T-cell (primary cell): Measurements from ENCODE around the gene AMER2. TPM values are rescaled to one million over a fixed set of nuclear protein-coding genes. Genes with fewer than 3 reads are reported as not detected.

Experiments
- ATAC-seq, 4 experiments: fragments of 200-7000 bp in 3 of 4; fragments of 150-1000 bp in 1 of 4; cut with Tn5 transposase; replicated peaks in 1 of 4; 1 replicate in 3 of 4; 2 replicates in 1 of 4; pipeline ENCODE4 v1.10.0; 2021; ENCODE audit warnings: moderate library complexity in 3 of 4, mild to moderate bottlenecking in 2 of 4, moderate number of reproducible peaks in 1 of 4
- CTCF ChIA-PET, 2 donors: fragments of 300-600 bp; sonication (Branson Sonifier 250); formaldehyde crosslinking; loops; one replicate each; lab custom pipeline; 2022; ENCODE audit warnings: antibody characterized with exemption in 2 of 2; lab: Charles Lee
- POLR2A ChIA-PET, 2 donors: fragments of 300-600 bp; sonication (Branson Sonifier 250); formaldehyde crosslinking; loops; one replicate each; lab custom pipeline; 2022; ENCODE audit warnings: antibody characterized with exemption in 2 of 2; lab: Charles Lee
- DNase-seq, 35 experiments: peaks; one replicate each; pipeline versions ENCODE4 v3.0.0 to v3.0.0-alpha.2; 2013 to 2023
- H3K27ac ChIP-seq: one replicate; pipeline ENCODE4 v1.5.1; 2013; ENCODE audit warnings: low read length
- H3K27me3 ChIP-seq, 2 experiments: replicated peaks in 1 of 2; 1 replicate in 1 of 2; 2 replicates in 1 of 2; pipeline versions ENCODE4 v1.6.1 to v1.7.0; 2013; ENCODE audit warnings: low read length in 1 of 2, mixed read lengths in 1 of 2; ENCODE audit not compliant: control insufficient read depth in 2 of 2, insufficient read depth in 2 of 2; ENCODE audit errors: extremely low read depth in 1 of 2
- H3K36me3 ChIP-seq, 2 donors: 1 replicate in 1 of 2; 2 replicates in 1 of 2; pipeline versions ENCODE4 v1.6.1 to v1.7.0; 2013; ENCODE audit warnings: low read length in 1 of 2; ENCODE audit not compliant: control insufficient read depth in 2 of 2, insufficient read depth in 1 of 2; ENCODE audit errors: extremely low read depth in 1 of 2
- H3K4me1 ChIP-seq, 2 experiments: 1 replicate in 1 of 2; 2 replicates in 1 of 2; pipeline versions ENCODE4 v1.6.1 to v1.7.0; 2013; ENCODE audit warnings: low read length in 2 of 2, mixed read lengths in 1 of 2; ENCODE audit not compliant: insufficient read depth in 2 of 2, control insufficient read depth in 1 of 2; ENCODE audit errors: extremely low read depth in 1 of 2
- H3K4me3 ChIP-seq, 2 donors: 1 replicate in 1 of 2; 2 replicates in 1 of 2; pipeline versions ENCODE4 v1.5.1 to v1.7.0; 2013; ENCODE audit warnings: mild to moderate bottlenecking in 2 of 2, low read length in 1 of 2, moderate library complexity in 1 of 2; ENCODE audit not compliant: control insufficient read depth in 1 of 2; ENCODE audit errors: extremely low read depth in 1 of 2
- H3K9me3 ChIP-seq: 2 replicates; pipeline ENCODE4 v1.7.0; 2013
- H3K27ac Mint-ChIP-seq, 2 donors: one replicate each; pipeline ENCODE4 v1.8.0; 2020 to 2021; ENCODE audit warnings: mild to moderate bottlenecking in 2 of 2, mixed read lengths in 2 of 2
- H3K27me3 Mint-ChIP-seq, 2 donors: one replicate each; pipeline ENCODE4 v1.8.0; 2021 to 2022; ENCODE audit warnings: mixed read lengths in 2 of 2
- H3K36me3 Mint-ChIP-seq: one replicate; pipeline ENCODE4 v1.8.0; 2021; ENCODE audit warnings: mixed read lengths
- H3K4me1 Mint-ChIP-seq, 3 donors: one replicate each; pipeline ENCODE4 v1.8.0; 2020 to 2022; ENCODE audit warnings: mixed read lengths in 3 of 3, mild to moderate bottlenecking in 1 of 3
- H3K4me3 Mint-ChIP-seq, 3 donors: one replicate each; pipeline ENCODE4 v1.8.0; 2020 to 2022; ENCODE audit warnings: mild to moderate bottlenecking in 3 of 3, mixed read lengths in 3 of 3, moderate library complexity in 3 of 3
- H3K9me3 Mint-ChIP-seq, 3 donors: one replicate each; pipeline ENCODE4 v1.8.0; 2020 to 2022; ENCODE audit warnings: mixed read lengths in 3 of 3
- WGBS: methylation state at CpG from one replicate; pipeline ENCODE4 v1.1.5; 2013; ENCODE audit warnings: missing lambda C conversion rate; ENCODE audit not compliant: insufficient coverage; 5-methylcytosine and 5-hydroxymethylcytosine counted together
- total RNA-seq, 35 experiments: library from RNA in 6 of 35; stranded (reverse) in 6 of 35; fragments of 120-200 nt in 1 of 35; gene quantifications; one replicate each; pipeline versions ENCODE4 v1.2.1 to v1.2.4 and lab custom pipeline; 2013 to 2026

Gene AMER2
- total RNA-seq, 5 donors from 2014 or later (not counting 1 experiment from before 2014, with no cell fraction given), result 0.03 TPM; not detected in 4

GRCh38 chr13:25179011-25179410 is 6.9 kb upstream of the AMER2 start:
- peaks cover 2 to 50% of the 10 kb centered on the region in 2 experiments for H3K27me3 ChIP-seq
- H3K4me1 Mint-ChIP-seq, result peaks cover 0 to 2% (median 0%) of the 10 kb centered on the region in 3 donors
- H3K36me3 ChIP-seq, result no peaks in the 10 kb centered on the region
- ChIA-PET CTCF (no interaction called here), POLR2A (no interaction called here)
- WGBS, result 73% methylated on average over 2 of the region's 3 CpGs
- H3K4me3 ChIP-seq, result no peak overlapping the region
- H3K27ac ChIP-seq, result no peak overlapping the region
- peaks cover 47 to 65% of the 10 kb centered on the region in 2 donors for H3K27me3 Mint-ChIP-seq
- ATAC-seq, result no peak
- H3K4me1 ChIP-seq, result no peaks in the 10 kb centered on the region
- no peaks in the 10 kb centered on the region for H3K9me3 ChIP-seq
- no peak overlapping the region for H3K27ac Mint-ChIP-seq
- DNase-seq, result no peak
- H3K4me3 Mint-ChIP-seq, result no peak overlapping the region
- H3K9me3 Mint-ChIP-seq, result no peaks in the 10 kb centered on the region
- no peaks in the 10 kb centered on the region for H3K36me3 Mint-ChIP-seq

DNA sequence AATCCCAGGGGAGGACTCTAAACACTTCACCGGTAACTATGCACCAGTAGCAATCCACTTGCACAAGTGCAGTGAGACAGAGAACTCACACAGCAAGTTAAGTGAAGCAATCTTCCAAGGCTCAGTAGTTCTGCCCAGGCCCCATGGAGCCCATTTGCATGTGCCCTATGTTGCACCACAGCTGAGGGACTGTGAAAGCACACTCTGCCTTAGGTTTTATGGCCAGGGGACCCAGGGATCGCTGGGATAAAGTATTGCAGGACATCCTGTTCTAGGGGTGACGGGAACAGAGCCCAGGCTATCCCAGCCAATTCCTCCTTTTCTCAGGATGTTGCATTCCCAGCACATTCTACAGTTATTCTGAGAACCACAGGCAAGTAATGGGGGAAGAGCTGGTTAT is 6.0 kb upstream of the AMER2 start:
- Mint-ChIP-seq H3K27ac (no peak overlapping the region), H3K4me1 (peaks cover 0 to 2% (median 0%) of the 10 kb centered on the region in 3 donors), H3K36me3 (no peaks in the 10 kb centered on the region), H3K9me3 (no peaks in the 10 kb centered on the region), H3K4me3 (no peak overlapping the region), H3K27me3 (peaks cover 57 to 65% of the 10 kb centered on the region in 2 donors)
- no peaks in the 10 kb centered on the region for H3K36me3 ChIP-seq
- POLR2A ChIA-PET, result no interaction called here
- H3K9me3 ChIP-seq, result no peaks in the 10 kb centered on the region
- DNase-seq (no peak), ATAC-seq (no peak)
- H3K27me3 ChIP-seq, result peaks cover 4 to 53% of the 10 kb centered on the region in 2 experiments
- CTCF ChIA-PET, result no interaction called here
- no peak overlapping the region for H3K27ac ChIP-seq
- H3K4me3 ChIP-seq, result no peak overlapping the region
- no peaks in the 10 kb centered on the region for H3K4me1 ChIP-seq
- WGBS, result 67% methylated on average over 2 of the region's 3 CpGs

- Histone ChIP-seq H3K27me3 (peaks cover 4 to 49% of the 10 kb centered on the region in 2 experiments), H3K9me3 (no peaks in the 10 kb centered on the region), H3K27ac (no peak overlapping the region), H3K4me3 (no peak overlapping the region), H3K4me1 (no peaks in the 10 kb centered on the region), H3K36me3 (no peaks in the 10 kb centered on the region)
- ATAC-seq (no peak), DNase-seq (no peak)
- Mint-ChIP-seq H3K27ac (no peak overlapping the region), H3K9me3 (no peaks in the 10 kb centered on the region), H3K27me3 (peaks cover 60 to 68% of the 10 kb centered on the region in 2 donors), H3K4me1 (peaks cover 0 to 2% (median 0%) of the 10 kb centered on the region in 3 donors), H3K4me3 (no peak overlapping the region), H3K36me3 (no peaks in the 10 kb centered on the region)
- CTCF ChIA-PET, result no interaction called here
- 81% methylated on average over 4 of the region's 5 CpGs for WGBS
- POLR2A ChIA-PET, result no interaction called here
Observed at GRCh38 chr13:25177636-25178035, 5.5 kb upstream of the AMER2 start.

DNA sequence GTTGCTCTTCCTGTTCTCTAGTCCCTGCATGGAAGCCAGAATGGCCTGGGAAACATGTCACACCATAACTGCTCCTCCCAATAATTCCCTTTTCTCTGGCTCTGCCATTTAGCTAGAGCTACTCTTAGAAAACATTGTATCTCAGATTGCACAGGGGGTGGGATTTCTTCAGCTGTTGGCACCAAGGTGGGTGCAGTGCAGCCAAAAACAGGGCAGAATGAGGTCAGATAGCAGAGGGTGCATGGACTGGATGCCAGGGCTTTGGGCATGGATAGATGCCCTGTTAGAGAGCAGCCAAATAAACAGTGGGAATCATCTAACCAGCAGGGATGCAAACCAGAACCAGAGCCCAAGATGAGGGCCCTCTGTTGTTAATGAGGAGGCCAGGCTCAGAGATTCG is 4.9 kb upstream of the AMER2 start:
- Histone ChIP-seq H3K27ac (no peak overlapping the region), H3K4me1 (peaks cover 0 to under 1% of the 10 kb centered on the region in 2 experiments), H3K36me3 (no peaks in the 10 kb centered on the region), H3K27me3 (peaks cover 4 to 52% of the 10 kb centered on the region in 2 experiments), H3K9me3 (no peaks in the 10 kb centered on the region), H3K4me3 (no peak overlapping the region)
- no peaks in the 10 kb centered on the region for H3K36me3 Mint-ChIP-seq
- peaks cover 2 to 4% (median 3%) of the 10 kb centered on the region in 3 donors for H3K4me1 Mint-ChIP-seq
- no peaks in the 10 kb centered on the region for H3K9me3 Mint-ChIP-seq
- ChIA-PET POLR2A (no interaction called here), CTCF (no interaction called here)
- H3K4me3 Mint-ChIP-seq, result no peak overlapping the region
- WGBS, result 20% methylated on average over 1 of the region's 1 CpG
- DNase-seq, result no peak
- H3K27ac Mint-ChIP-seq, result no peak overlapping the region
- peaks cover 65 to 74% of the 10 kb centered on the region in 2 donors for H3K27me3 Mint-ChIP-seq
- ATAC-seq, result no peak

GRCh38 chr13:25175431-25175830 is 3.3 kb upstream of the AMER2 start:
- no peaks in the 10 kb centered on the region for H3K9me3 ChIP-seq
- H3K27me3 Mint-ChIP-seq, result peaks cover 70 to 78% of the 10 kb centered on the region in 2 donors
- H3K4me3 ChIP-seq, result no peak overlapping the region
- no peak overlapping the region for H3K27ac ChIP-seq
- no peaks in the 10 kb centered on the region for H3K36me3 ChIP-seq
- 78% methylated on average over 3 of the region's 3 CpGs for WGBS
- no peaks in the 10 kb centered on the region for H3K36me3 Mint-ChIP-seq
- no peaks in the 10 kb centered on the region for H3K9me3 Mint-ChIP-seq
- POLR2A ChIA-PET, result no interaction called here
- no peak for DNase-seq
- ATAC-seq, result no peak
- CTCF ChIA-PET, result no interaction called here
- H3K27ac Mint-ChIP-seq, result no peak overlapping the region
- H3K4me1 Mint-ChIP-seq, result peaks cover 12 to 13% (median 12%) of the 10 kb centered on the region in 3 donors
- peaks cover 0 to 10% of the 10 kb centered on the region in 2 experiments for H3K4me1 ChIP-seq
- H3K4me3 Mint-ChIP-seq, result no peak overlapping the region
- H3K27me3 ChIP-seq, result peaks cover 4 to 56% of the 10 kb centered on the region in 2 experiments

GRCh38 chr13:25175026-25175425 is 2.9 kb upstream of the AMER2 start:
- Histone ChIP-seq H3K27me3 (peaks cover 4 to 57% of the 10 kb centered on the region in 2 experiments), H3K27ac (no peak overlapping the region), H3K4me3 (no peak overlapping the region), H3K36me3 (no peaks in the 10 kb centered on the region), H3K4me1 (peaks cover 0 to 10% of the 10 kb centered on the region in 2 experiments), H3K9me3 (no peaks in the 10 kb centered on the region)
- H3K4me3 Mint-ChIP-seq, result no peak overlapping the region
- CTCF ChIA-PET, result no interaction called here
- H3K27me3 Mint-ChIP-seq, result peaks cover 71 to 80% of the 10 kb centered on the region in 2 donors
- ATAC-seq, result no peak
- H3K9me3 Mint-ChIP-seq, result no peaks in the 10 kb centered on the region
- no peak overlapping the region for H3K27ac Mint-ChIP-seq
- POLR2A ChIA-PET, result no interaction called here
- 79% methylated on average over 7 of the region's 9 CpGs for WGBS
- no peaks in the 10 kb centered on the region for H3K36me3 Mint-ChIP-seq
- peaks cover 11 to 15% (median 12%) of the 10 kb centered on the region in 3 donors for H3K4me1 Mint-ChIP-seq
- no peak for DNase-seq

DNA sequence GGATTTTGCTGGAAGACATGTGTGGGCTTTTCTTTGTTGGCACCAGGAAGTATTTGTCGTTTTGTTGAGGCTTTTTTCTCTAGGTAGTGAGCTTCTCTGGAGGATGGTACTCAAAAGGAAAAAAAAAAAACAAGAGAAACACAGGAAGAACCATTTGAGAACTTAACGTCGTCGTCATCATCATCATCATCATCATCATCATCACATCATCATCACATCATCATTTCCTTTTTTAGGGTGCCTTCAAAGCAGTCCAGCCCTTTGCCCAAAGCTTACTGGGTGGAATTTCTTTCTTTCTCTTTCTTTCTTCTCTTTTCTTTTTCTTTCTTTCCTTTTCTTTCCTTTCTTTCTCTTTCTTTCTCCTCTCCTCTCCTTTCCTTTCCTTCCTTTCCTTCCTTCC is 2.2 kb upstream of the AMER2 start:
- no peak for DNase-seq
- Mint-ChIP-seq H3K36me3 (no peaks in the 10 kb centered on the region), H3K9me3 (no peaks in the 10 kb centered on the region), H3K27ac (no peak overlapping the region), H3K4me3 (no peak overlapping the region), H3K4me1 (peaks cover 11 to 17% (median 12%) of the 10 kb centered on the region in 3 donors), H3K27me3 (peaks cover 71 to 84% of the 10 kb centered on the region in 2 donors)
- H3K27me3 ChIP-seq, result peaks cover 4 to 63% of the 10 kb centered on the region in 2 experiments
- POLR2A ChIA-PET, result no interaction called here
- no peaks in the 10 kb centered on the region for H3K36me3 ChIP-seq
- peaks cover 0 to 10% of the 10 kb centered on the region in 2 experiments for H3K4me1 ChIP-seq
- no peak for ATAC-seq
- H3K4me3 ChIP-seq, result no peak overlapping the region
- H3K27ac ChIP-seq, result no peak overlapping the region
- CTCF ChIA-PET, result no interaction called here
- no peaks in the 10 kb centered on the region for H3K9me3 ChIP-seq
- WGBS, result no CpG with 5 or more reads among the region's 4 CpGs
